ENCODE measurements around the gene OGFR. TPM values are rescaled to one million over a fixed set of nuclear protein-coding genes. Genes with fewer than 3 reads are reported as not detected.

OGFR gene
- total RNA-seq, 1 experiment from 2014 or later: 84.7 TPM

DNA sequence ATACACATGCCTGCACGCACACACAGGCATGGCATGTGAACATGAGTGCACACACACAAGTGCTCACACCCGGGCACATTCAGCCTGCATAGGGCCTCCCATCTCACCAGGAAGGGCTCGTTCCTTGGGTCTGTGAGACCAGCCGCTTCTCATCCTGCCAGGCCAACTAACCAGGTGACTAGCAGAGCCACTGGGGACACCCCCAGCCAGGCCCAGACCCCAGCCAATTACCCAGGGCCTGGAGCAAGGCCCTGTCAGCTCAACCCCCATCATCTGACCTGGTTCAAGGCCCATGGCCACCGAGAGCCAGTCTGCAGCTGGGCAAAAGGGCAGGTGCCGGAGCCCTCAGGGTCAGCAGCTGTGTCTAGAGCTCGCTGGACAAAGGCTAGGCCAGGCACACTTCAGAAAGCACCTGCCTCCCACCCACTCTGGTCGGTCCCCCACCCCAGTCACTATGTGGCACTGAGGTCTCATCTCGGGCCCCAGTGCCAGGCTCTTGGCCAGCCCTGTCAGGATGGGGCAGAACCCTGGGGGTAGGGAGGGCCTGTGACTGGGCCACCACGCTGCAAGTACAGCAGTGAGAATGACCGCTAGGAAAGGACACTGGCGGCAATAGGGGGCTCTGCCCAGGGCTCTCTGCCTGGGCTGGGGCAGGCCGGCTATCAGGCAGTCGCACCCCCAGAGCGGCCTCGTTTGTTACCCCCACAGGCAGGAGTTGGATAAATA, 35.1 kb upstream of the OGFR start:
- no peak for DNase-seq
- TF ChIP-seq, protein P1, sequence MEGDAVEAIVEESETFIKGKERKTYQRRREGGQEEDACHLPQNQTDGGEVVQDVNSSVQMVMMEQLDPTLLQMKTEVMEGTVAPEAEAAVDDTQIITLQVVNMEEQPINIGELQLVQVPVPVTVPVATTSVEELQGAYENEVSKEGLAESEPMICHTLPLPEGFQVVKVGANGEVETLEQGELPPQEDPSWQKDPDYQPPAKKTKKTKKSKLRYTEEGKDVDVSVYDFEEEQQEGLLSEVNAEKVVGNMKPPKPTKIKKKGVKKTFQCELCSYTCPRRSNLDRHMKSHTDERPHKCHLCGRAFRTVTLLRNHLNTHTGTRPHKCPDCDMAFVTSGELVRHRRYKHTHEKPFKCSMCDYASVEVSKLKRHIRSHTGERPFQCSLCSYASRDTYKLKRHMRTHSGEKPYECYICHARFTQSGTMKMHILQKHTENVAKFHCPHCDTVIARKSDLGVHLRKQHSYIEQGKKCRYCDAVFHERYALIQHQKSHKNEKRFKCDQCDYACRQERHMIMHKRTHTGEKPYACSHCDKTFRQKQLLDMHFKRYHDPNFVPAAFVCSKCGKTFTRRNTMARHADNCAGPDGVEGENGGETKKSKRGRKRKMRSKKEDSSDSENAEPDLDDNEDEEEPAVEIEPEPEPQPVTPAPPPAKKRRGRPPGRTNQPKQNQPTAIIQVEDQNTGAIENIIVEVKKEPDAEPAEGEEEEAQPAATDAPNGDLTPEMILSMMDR (IDR thresholded peaks at IDR 0.05; ENCODE audit: insufficient read depth in 1 of 2, low read depth in 1 of 2, low read length in 1 of 2, severe bottlenecking in 1 of 2, unreplicated experiment in 1 of 2): no peak
- ChIA-PET CTCF (no interaction called here), POLR2A (no interaction called here)
- Histone ChIP-seq H3K9me3 (no peaks in the 10 kb centered on the region), H3K36me3 (ENCODE audit: control insufficient read depth, insufficient read depth, low read length) (no peaks in the 10 kb centered on the region), H3K4me1 (peaks cover 13% of the 10 kb centered on the region), H3K4me3 (ENCODE audit: low read depth, low read length) (no peak overlapping the region), H3K27me3 (replicated peaks; ENCODE audit: control insufficient read depth, insufficient read depth, low read length) (peaks cover 2% of the 10 kb centered on the region)
- H3K4me3 Mint-ChIP-seq (ENCODE audit: unreplicated experiment): no peak overlapping the region
- no peak overlapping the region for H3K27ac Mint-ChIP-seq (ENCODE audit: unreplicated experiment)
- no peaks in the 10 kb centered on the region for H3K4me1 Mint-ChIP-seq (ENCODE audit: low read depth, unreplicated experiment)
- no peaks in the 10 kb centered on the region for H3K36me3 Mint-ChIP-seq (ENCODE audit: insufficient read depth, unreplicated experiment)
- intact Hi-C loops (cut with micrococcal nuclease; ENCODE audit: unreplicated experiment): no loop called here
- BruUV-seq (replicated peaks): no TSS peak
- peaks cover 23% of the 10 kb centered on the region for H3K27me3 Mint-ChIP-seq (ENCODE audit: insufficient read depth, unreplicated experiment)
- H3K9me3 Mint-ChIP-seq (ENCODE audit: unreplicated experiment): no peaks in the 10 kb centered on the region

DNA sequence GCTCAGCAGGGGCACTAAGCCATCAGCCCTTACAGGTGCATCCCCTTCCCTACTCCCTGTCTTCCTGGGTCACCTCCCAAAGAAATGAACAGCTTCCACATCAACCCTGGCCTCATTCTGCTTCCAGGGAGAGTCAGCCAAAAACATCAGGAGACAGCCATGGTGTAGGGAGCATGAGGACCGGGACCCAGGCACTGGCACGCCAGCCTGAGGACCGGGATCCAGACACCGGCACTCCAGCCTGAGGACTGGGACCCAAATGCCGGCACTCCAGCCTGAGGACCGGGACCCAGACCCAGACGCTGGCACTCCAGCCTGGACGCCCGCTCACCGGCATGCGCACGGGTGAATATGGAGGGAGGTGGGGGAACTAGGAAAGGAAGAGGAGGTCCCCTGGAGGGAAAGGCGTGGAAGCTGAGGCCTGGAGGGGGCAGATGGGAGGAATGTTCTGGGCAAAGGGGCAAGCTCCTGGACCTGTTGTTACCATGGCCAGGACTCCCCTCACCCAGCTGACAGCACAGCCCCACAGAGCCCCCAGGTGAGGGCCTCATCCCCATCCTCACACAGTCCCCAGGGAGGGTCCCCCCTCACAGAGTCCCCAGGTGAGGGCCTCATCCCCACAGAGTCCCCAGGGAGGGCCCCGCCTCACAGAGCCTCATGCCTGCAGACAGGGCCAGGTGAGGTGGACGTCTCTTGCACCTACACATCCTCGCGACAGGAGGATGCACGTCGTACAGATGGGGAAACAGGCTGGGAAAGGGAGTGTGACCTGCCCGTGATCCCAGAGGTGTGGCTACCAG, 34.3 kb upstream of the OGFR start:
- Mint-ChIP-seq H3K27me3 (ENCODE audit: insufficient read depth, unreplicated experiment) (peaks cover 23% of the 10 kb centered on the region), H3K4me1 (ENCODE audit: low read depth, unreplicated experiment) (no peaks in the 10 kb centered on the region), H3K36me3 (ENCODE audit: insufficient read depth, unreplicated experiment) (no peaks in the 10 kb centered on the region), H3K4me3 (ENCODE audit: unreplicated experiment) (no peak overlapping the region), H3K9me3 (ENCODE audit: unreplicated experiment) (no peaks in the 10 kb centered on the region), H3K27ac (ENCODE audit: unreplicated experiment) (no peak overlapping the region)
- no TSS peak for BruUV-seq (replicated peaks)
- POLR2A ChIA-PET: no interaction called here
- CTCF ChIA-PET: no interaction called here
- no peak for DNase-seq
- Histone ChIP-seq H3K36me3 (ENCODE audit: control insufficient read depth, insufficient read depth, low read length) (no peaks in the 10 kb centered on the region), H3K9me3 (no peaks in the 10 kb centered on the region), H3K4me1 (peaks cover 13% of the 10 kb centered on the region), H3K4me3 (ENCODE audit: low read depth, low read length) (no peak overlapping the region), H3K27me3 (replicated peaks; ENCODE audit: control insufficient read depth, insufficient read depth, low read length) (peaks cover 2% of the 10 kb centered on the region)
- TF ChIP-seq, protein P1 (IDR thresholded peaks at IDR 0.05; ENCODE audit: insufficient read depth in 1 of 2, low read depth in 1 of 2, low read length in 1 of 2, severe bottlenecking in 1 of 2, unreplicated experiment in 1 of 2): no peak
- intact Hi-C loops (cut with micrococcal nuclease; ENCODE audit: unreplicated experiment): no loop called here

DNA sequence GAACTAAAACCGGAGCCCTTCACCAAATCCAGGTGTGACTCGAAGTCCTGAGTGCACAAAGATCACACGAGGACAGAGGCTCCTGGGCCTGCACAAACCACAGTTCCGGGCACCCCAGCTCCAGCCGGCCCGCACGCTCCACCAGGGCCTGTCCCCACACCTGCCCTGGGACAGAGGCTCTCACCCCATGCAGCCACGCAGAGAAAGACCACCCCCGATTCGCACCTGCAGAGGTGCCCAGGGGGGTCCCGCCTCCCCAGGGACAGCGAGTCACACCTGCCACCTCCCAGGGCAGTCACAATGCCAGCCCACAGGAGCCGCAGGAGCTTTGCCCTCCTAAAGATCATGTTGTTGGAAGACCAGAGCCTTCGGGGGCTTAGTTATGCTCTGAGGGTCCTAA, 33.7 kb upstream of the OGFR start:
- TF ChIP-seq, protein P1 (IDR thresholded peaks at IDR 0.05; ENCODE audit: insufficient read depth in 1 of 2, low read depth in 1 of 2, low read length in 1 of 2, severe bottlenecking in 1 of 2, unreplicated experiment in 1 of 2): no peak
- no peak for DNase-seq
- Histone ChIP-seq H3K36me3 (ENCODE audit: control insufficient read depth, insufficient read depth, low read length) (no peaks in the 10 kb centered on the region), H3K9me3 (no peaks in the 10 kb centered on the region), H3K4me1 (peaks cover 13% of the 10 kb centered on the region), H3K4me3 (ENCODE audit: low read depth, low read length) (no peak overlapping the region), H3K27me3 (replicated peaks; ENCODE audit: control insufficient read depth, insufficient read depth, low read length) (peaks cover 2% of the 10 kb centered on the region)
- CTCF ChIA-PET: interaction anchor here (0.7 kb wide), 1 partner anchor 42 kb away, joined by 4 read pairs; no protein-coding TSS in a partner anchor
- Mint-ChIP-seq H3K27me3 (ENCODE audit: insufficient read depth, unreplicated experiment) (peaks cover 21% of the 10 kb centered on the region), H3K9me3 (ENCODE audit: unreplicated experiment) (no peaks in the 10 kb centered on the region), H3K4me3 (ENCODE audit: unreplicated experiment) (no peak overlapping the region), H3K36me3 (ENCODE audit: insufficient read depth, unreplicated experiment) (no peaks in the 10 kb centered on the region), H3K27ac (ENCODE audit: unreplicated experiment) (no peak overlapping the region), H3K4me1 (ENCODE audit: low read depth, unreplicated experiment) (no peaks in the 10 kb centered on the region)
- intact Hi-C loops (cut with micrococcal nuclease; ENCODE audit: unreplicated experiment): no loop called here
- POLR2A ChIA-PET: no interaction called here
- no TSS peak for BruUV-seq (replicated peaks)

Measured in Caco-2 (cell line).